H1 (cell line): Measurements from ENCODE around the gene TMEM139. TPM values are rescaled to one million over a fixed set of nuclear protein-coding genes. Genes with fewer than 3 reads are reported as not detected.

Source experiments
- CTBP2 ChIP-seq: IDR thresholded peaks from 2 replicates; pipeline ENCODE4 v1.7.0; 2011; ENCODE audit warnings: borderline replicate concordance, mild to moderate bottlenecking, moderate library complexity, mixed read lengths, low read length; ENCODE audit not compliant: insufficient read depth, insufficient read length
- HDAC2 ChIP-seq, 2 experiments: fragments of 300-600 bp in 1 of 2; sonication (generic) in 1 of 2; IDR thresholded peaks; 2 replicates each; pipeline ENCODE4 v1.6.1; 2011 to 2012; ENCODE audit warnings: low read depth in 2 of 2, low read length in 2 of 2, mild to moderate bottlenecking in 2 of 2, moderate library complexity in 2 of 2, borderline replicate concordance in 1 of 2, inconsistent platforms in 1 of 2
- KDM1A ChIP-seq: fragments of 200-600, 300-600 bp; sonication (generic); IDR thresholded peaks from 2 replicates; pipeline ENCODE4 v1.7.1; 2016; ENCODE audit warnings: mild to moderate bottlenecking, low read length, borderline replicate concordance
- KDM4A ChIP-seq: IDR thresholded peaks from one replicate; pipeline ENCODE4 v1.7.1; 2012; ENCODE audit warnings: low read depth, mild to moderate bottlenecking, moderate library complexity, low read length, inconsistent platforms; ENCODE audit not compliant: severe bottlenecking
- KDM5A ChIP-seq: fragments of 200-600 bp; IDR thresholded peaks from 2 replicates; pipeline ENCODE4 v1.7.1; 2012; ENCODE audit warnings: mild to moderate bottlenecking, low read length, inconsistent platforms, mixed read lengths
- MAFK ChIP-seq: IDR thresholded peaks from 2 replicates; pipeline ENCODE4 v1.6.1; 2012; ENCODE audit warnings: low read depth, mild to moderate bottlenecking, improper control_type of control experiment, low read length
- MAX ChIP-seq: IDR thresholded peaks from 2 replicates; pipeline ENCODE4 v1.6.1; 2012; ENCODE audit warnings: inconsistent platforms
- NRF1 ChIP-seq: IDR thresholded peaks from 2 replicates; pipeline ENCODE4 v1.6.1; 2011; ENCODE audit warnings: mild to moderate bottlenecking, low read depth, low read length, improper control_type of control experiment
- TBP ChIP-seq: IDR thresholded peaks from 2 replicates; pipeline ENCODE4 v1.6.1; 2011; ENCODE audit warnings: low read depth, low read length, improper control_type of control experiment
- polyA plus RNA-seq, 7 experiments: library from polyadenylated mRNA; depleted of rRNA in 3 of 7; stranded (reverse) in 5 of 7; unstranded in 2 of 7; fragments of >200 nt in 5 of 7; fragments of 200-250 nt in 2 of 7; gene quantifications; 1 replicate in 5 of 7; 2 replicates in 1 of 7; 4 replicates in 1 of 7; pipeline versions ENCODE4 v1.2.1 to v1.2.3, GENCODE V29; 2011 to 2013; ENCODE audit warnings: missing spikeins in 2 of 7, mixed read lengths in 2 of 7
- total RNA-seq: library from RNA; stranded (reverse); fragmentation: NEBNext Ultra II Directional; extraction: Animal tissue kit (Norgen Biotek cat#: 25700); gene quantifications from 2 replicates; pipeline ENCODE4 v1.2.1, GENCODE V29; 2021
- TF ChIP-seq, protein P1 (sequence below): fragments of 300-600 bp; sonication (generic); IDR thresholded peaks from 2 replicates; pipeline ENCODE4 v1.7.1; 2012; ENCODE audit warnings: low read length, moderate library complexity, mild to moderate bottlenecking, inconsistent platforms; ENCODE audit not compliant: insufficient replicate concordance

Gene TMEM139
- total and polyA plus RNA-seq, 2 of the 8 experiments (the other 6 are each of a cell fraction or from before 2014, with no cell fraction given) = 3.2 to 6.7 TPM

DNA sequence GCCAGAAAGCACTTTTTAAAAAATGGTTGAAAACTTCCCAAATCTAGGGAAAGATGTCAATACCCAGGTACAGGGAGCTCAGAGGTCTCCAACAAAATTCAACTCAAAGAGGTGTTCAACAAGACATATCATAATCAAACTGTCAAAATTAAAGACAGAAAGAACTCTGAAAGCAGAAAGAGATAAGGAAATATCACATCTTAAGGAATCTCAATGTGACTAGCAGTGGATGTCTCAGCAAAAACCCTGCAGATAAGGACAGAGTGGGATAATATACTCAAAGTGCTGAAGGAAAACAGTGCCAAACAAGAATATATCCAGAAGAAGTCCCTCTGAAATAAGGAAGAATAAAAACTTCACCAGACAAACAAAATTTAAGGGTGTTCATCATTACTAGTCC, 34.6 kb upstream of the TMEM139 start (continued):
- TF ChIP-seq, protein P1, sequence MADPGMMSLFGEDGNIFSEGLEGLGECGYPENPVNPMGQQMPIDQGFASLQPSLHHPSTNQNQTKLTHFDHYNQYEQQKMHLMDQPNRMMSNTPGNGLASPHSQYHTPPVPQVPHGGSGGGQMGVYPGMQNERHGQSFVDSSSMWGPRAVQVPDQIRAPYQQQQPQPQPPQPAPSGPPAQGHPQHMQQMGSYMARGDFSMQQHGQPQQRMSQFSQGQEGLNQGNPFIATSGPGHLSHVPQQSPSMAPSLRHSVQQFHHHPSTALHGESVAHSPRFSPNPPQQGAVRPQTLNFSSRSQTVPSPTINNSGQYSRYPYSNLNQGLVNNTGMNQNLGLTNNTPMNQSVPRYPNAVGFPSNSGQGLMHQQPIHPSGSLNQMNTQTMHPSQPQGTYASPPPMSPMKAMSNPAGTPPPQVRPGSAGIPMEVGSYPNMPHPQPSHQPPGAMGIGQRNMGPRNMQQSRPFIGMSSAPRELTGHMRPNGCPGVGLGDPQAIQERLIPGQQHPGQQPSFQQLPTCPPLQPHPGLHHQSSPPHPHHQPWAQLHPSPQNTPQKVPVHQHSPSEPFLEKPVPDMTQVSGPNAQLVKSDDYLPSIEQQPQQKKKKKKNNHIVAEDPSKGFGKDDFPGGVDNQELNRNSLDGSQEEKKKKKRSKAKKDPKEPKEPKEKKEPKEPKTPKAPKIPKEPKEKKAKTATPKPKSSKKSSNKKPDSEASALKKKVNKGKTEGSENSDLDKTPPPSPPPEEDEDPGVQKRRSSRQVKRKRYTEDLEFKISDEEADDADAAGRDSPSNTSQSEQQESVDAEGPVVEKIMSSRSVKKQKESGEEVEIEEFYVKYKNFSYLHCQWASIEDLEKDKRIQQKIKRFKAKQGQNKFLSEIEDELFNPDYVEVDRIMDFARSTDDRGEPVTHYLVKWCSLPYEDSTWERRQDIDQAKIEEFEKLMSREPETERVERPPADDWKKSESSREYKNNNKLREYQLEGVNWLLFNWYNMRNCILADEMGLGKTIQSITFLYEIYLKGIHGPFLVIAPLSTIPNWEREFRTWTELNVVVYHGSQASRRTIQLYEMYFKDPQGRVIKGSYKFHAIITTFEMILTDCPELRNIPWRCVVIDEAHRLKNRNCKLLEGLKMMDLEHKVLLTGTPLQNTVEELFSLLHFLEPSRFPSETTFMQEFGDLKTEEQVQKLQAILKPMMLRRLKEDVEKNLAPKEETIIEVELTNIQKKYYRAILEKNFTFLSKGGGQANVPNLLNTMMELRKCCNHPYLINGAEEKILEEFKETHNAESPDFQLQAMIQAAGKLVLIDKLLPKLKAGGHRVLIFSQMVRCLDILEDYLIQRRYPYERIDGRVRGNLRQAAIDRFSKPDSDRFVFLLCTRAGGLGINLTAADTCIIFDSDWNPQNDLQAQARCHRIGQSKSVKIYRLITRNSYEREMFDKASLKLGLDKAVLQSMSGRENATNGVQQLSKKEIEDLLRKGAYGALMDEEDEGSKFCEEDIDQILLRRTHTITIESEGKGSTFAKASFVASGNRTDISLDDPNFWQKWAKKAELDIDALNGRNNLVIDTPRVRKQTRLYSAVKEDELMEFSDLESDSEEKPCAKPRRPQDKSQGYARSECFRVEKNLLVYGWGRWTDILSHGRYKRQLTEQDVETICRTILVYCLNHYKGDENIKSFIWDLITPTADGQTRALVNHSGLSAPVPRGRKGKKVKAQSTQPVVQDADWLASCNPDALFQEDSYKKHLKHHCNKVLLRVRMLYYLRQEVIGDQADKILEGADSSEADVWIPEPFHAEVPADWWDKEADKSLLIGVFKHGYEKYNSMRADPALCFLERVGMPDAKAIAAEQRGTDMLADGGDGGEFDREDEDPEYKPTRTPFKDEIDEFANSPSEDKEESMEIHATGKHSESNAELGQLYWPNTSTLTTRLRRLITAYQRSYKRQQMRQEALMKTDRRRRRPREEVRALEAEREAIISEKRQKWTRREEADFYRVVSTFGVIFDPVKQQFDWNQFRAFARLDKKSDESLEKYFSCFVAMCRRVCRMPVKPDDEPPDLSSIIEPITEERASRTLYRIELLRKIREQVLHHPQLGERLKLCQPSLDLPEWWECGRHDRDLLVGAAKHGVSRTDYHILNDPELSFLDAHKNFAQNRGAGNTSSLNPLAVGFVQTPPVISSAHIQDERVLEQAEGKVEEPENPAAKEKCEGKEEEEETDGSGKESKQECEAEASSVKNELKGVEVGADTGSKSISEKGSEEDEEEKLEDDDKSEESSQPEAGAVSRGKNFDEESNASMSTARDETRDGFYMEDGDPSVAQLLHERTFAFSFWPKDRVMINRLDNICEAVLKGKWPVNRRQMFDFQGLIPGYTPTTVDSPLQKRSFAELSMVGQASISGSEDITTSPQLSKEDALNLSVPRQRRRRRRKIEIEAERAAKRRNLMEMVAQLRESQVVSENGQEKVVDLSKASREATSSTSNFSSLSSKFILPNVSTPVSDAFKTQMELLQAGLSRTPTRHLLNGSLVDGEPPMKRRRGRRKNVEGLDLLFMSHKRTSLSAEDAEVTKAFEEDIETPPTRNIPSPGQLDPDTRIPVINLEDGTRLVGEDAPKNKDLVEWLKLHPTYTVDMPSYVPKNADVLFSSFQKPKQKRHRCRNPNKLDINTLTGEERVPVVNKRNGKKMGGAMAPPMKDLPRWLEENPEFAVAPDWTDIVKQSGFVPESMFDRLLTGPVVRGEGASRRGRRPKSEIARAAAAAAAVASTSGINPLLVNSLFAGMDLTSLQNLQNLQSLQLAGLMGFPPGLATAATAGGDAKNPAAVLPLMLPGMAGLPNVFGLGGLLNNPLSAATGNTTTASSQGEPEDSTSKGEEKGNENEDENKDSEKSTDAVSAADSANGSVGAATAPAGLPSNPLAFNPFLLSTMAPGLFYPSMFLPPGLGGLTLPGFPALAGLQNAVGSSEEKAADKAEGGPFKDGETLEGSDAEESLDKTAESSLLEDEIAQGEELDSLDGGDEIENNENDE = no peak
- TF ChIP-seq MAX (no peak), KDM1A (no peak), MAFK (no peak), TBP (no peak), KDM5A (no peak), NRF1 (no peak), HDAC2 (IDR thresholded peaks at IDR 0.05; ENCODE audit: borderline replicate concordance in 1 of 2, low read depth in 2 of 2, low read length in 2 of 2) (no peak), CTBP2 (no peak), KDM4A (no peak)
